Skin of body (tissue), 2 donors: ENCODE results near the gene POLE. TPM values are rescaled to one million over a fixed set of nuclear protein-coding genes. Genes with fewer than 3 reads are reported as not detected.
A peak's percentile ranks its signal among the peaks of the same experiment; 100 is the strongest.

ENCODE experiments used
- DNase-seq: peaks from one replicate; lab custom pipeline; 2025; lab: John Stamatoyannopoulos, UW
- total RNA-seq: library from RNA; depleted of rRNA; stranded (reverse); fragments of >200 nt; gene quantifications from one replicate; pipeline ENCODE4 v1.2.3, GENCODE V29; 2014

The POLE gene
- total RNA-seq, 1 donor from 2014 or later = 68.9 TPM

GRCh38 chr12:132633901-132634300, 53.2 kb downstream of the POLE start:
- DNase-seq = no peak

GRCh38 chr12:132633398-132633797, 53.7 kb downstream of the POLE start:
- DNase-seq = no peak

GRCh38 chr12:132632521-132633228, 54.5 kb downstream of the POLE start:
- DNase-seq = no peak

- DNase-seq = no peak
Measured at GRCh38 chr12:132631666-132632065, 55.5 kb downstream of the POLE start.

- no peak for DNase-seq
Measured at GRCh38 chr12:132630672-132631071, 56.5 kb downstream of the POLE start.

- DNase-seq = no peak
Measured at GRCh38 chr12:132629330-132629729, 57.8 kb downstream of the POLE start.

- no peak for DNase-seq
Measured at GRCh38 chr12:132625731-132626430, 61.3 kb downstream of the POLE start.

- no peak for DNase-seq
Measured at GRCh38 chr12:132624910-132625630, 62.1 kb downstream of the POLE start.

- no peak for DNase-seq
Measured at GRCh38 chr12:132624186-132624855, 62.8 kb downstream of the POLE start.

- DNase-seq = no peak
Measured at GRCh38 chr12:132623072-132623869, 63.9 kb downstream of the POLE start.

- peak; percentile 24 for DNase-seq
Measured at GRCh38 chr12:132622437-132623071, 64.6 kb downstream of the POLE start.

- DNase-seq = no peak
Measured at GRCh38 chr12:132621657-132622435, 65.3 kb downstream of the POLE start.

GRCh38 chr12:132620899-132621656, 66.1 kb downstream of the POLE start:
- no peak for DNase-seq

- DNase-seq = no peak
Measured at GRCh38 chr12:132620113-132620898, 66.8 kb downstream of the POLE start.

GRCh38 chr12:132619386-132620112, 67.6 kb downstream of the POLE start:
- DNase-seq = no peak

- DNase-seq = no peak
Measured at GRCh38 chr12:132619071-132619385, 68.1 kb downstream of the POLE start.

- no peak for DNase-seq
Measured at GRCh38 chr12:132618683-132619043, 68.5 kb downstream of the POLE start, which contains the start of gene P2RX2. Gene P2RX2, plus strand, starts transcription at chr12:132618776. Its CDS starts 41 bp downstream, at chr12:132618817.
